Muscle of back (tissue), 13 donors: ENCODE results near the gene ANKS1B. TPM values are rescaled to one million over a fixed set of nuclear protein-coding genes. Genes with fewer than 3 reads are reported as not detected.
"Not testable (repeated sequence)": the region's sequence is repeated elsewhere in the genome, so short reads cannot be mapped to it uniquely, and the experiment has no call there.

ENCODE experiments used
- DNase-seq, 3 donors: peaks; one replicate each; pipeline versions ENCODE4 v3.0.0 to v3.0.0-alpha.2; 2013
- long read RNA-seq, 9 donors: transcript quantifications; one replicate each; lab custom pipeline, GENCODE V29; 2026
- polyA plus RNA-seq, 10 donors: library from polyadenylated mRNA; unstranded; fragments of 120-200 nt; gene quantifications; one replicate each; pipeline ENCODE4 v1.2.1, GENCODE V29; 2013; ENCODE audit not compliant: insufficient read length in 10 of 10

The ANKS1B gene
- polyA plus RNA-seq, result 1 to 10 TPM; 2.1 to 4.8 (median 3.1) TPM
- long read RNA-seq, donor 1, result 0 reads
- long read RNA-seq, donor 2, result 0 reads
- long read RNA-seq, donor 3, result 0 reads
- long read RNA-seq, donor 4, result 0 reads
- long read RNA-seq, donor 5, result 0 reads
- long read RNA-seq, donor 6, result 0 reads
- long read RNA-seq, donor 7, result 0 reads
- long read RNA-seq, donor 8, result 0 reads
- long read RNA-seq, donor 9, result 0 reads

- peak; percentile 42 to 77 (median 56) for DNase-seq
Observed at GRCh38 chr12:99984271-99985128, at the start of gene ANKS1B. TSS of gene ANKS1B (minus strand) at chr12:99984936. CDS start at chr12:99984237, 699 bp downstream.

GRCh38 chr12:100031836-100032235 lies 47.1 kb upstream of the ANKS1B start:
- DNase-seq, result peak in 2 of 3 donors; percentile 9 to 25

GRCh38 chr12:100027671-100028070 lies 42.9 kb upstream of the ANKS1B start:
- no peak for DNase-seq

- no peak for DNase-seq
Observed at GRCh38 chr12:100026241-100026640, 41.5 kb upstream of the ANKS1B start.

GRCh38 chr12:100024974-100025555 lies 40.3 kb upstream of the ANKS1B start:
- DNase-seq, result no peak

GRCh38 chr12:100020370-100020769 lies 35.6 kb upstream of the ANKS1B start:
- no peak for DNase-seq

- no peak for DNase-seq
Observed at GRCh38 chr12:100017056-100017455, 32.3 kb upstream of the ANKS1B start.

GRCh38 chr12:100016304-100016703 lies 31.6 kb upstream of the ANKS1B start:
- DNase-seq, result not testable (repeated sequence)

- not testable (repeated sequence) for DNase-seq
Observed at GRCh38 chr12:100005846-100006245, 21.1 kb upstream of the ANKS1B start.

GRCh38 chr12:99997806-99998205 lies 13.1 kb upstream of the ANKS1B start:
- DNase-seq, result no peak

GRCh38 chr12:99996095-99996494 lies 11.4 kb upstream of the ANKS1B start:
- DNase-seq, result no peak

- DNase-seq, result peak in 1 of 3 donors; percentile 1
Observed at GRCh38 chr12:99985631-99986030, 895 bp upstream of the ANKS1B start.

GRCh38 chr12:99985129-99985570 lies 414 bp upstream of the ANKS1B start:
- DNase-seq, result no peak

- DNase-seq, result peak in 1 of 3 donors; percentile 27
Observed at GRCh38 chr12:99983456-99984258, 1.1 kb downstream of the ANKS1B start.

GRCh38 chr12:99981639-99982190 lies 3.0 kb downstream of the ANKS1B start:
- no peak for DNase-seq

GRCh38 chr12:99979471-99979870 lies 5.3 kb downstream of the ANKS1B start:
- DNase-seq, result no peak

- no peak for DNase-seq
Observed at GRCh38 chr12:99978152-99978551, 6.6 kb downstream of the ANKS1B start.

GRCh38 chr12:99977550-99977949 lies 7.2 kb downstream of the ANKS1B start:
- DNase-seq, result no peak

GRCh38 chr12:99976762-99977161 lies 8.0 kb downstream of the ANKS1B start:
- DNase-seq, result no peak

- no peak for DNase-seq
Observed at GRCh38 chr12:99975321-99975720, 9.4 kb downstream of the ANKS1B start.

- DNase-seq, result no peak
Observed at GRCh38 chr12:99974146-99974545, 10.6 kb downstream of the ANKS1B start.
